NCI-H526 (cell line): ENCODE results near the gene HYOU1.
"Not testable (repeated sequence)": the region's sequence is repeated elsewhere in the genome, so short reads cannot be mapped to it uniquely, and the experiment has no call there.

Experiments used
- DNase-seq, 2 experiments: peaks; one replicate each; lab custom pipeline; 2025; lab: John Stamatoyannopoulos, UW

The HYOU1 gene

DNA sequence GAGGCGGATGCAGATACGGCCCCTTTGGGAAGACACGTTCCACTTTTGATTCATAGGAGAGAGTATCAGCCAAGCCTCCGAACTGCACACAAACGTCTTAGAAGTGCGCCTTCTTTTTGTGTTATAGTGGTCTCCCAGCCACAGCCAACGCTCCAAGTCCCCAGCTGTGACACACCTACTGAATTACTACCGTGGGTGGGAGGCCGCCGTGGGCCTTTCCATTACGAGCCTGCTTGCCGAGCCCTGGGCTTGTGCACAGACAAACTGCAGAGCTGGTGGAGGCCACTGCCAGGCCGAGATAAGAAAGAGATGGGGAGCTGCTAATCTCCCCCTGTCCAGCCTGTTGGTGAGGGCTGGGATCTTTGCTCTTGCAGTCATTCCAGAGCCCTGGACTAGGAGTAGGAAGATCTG is 28.4 kb upstream of the HYOU1 start:
- DNase-seq: peak in 1 of 2 experiments; percentile 81

DNA sequence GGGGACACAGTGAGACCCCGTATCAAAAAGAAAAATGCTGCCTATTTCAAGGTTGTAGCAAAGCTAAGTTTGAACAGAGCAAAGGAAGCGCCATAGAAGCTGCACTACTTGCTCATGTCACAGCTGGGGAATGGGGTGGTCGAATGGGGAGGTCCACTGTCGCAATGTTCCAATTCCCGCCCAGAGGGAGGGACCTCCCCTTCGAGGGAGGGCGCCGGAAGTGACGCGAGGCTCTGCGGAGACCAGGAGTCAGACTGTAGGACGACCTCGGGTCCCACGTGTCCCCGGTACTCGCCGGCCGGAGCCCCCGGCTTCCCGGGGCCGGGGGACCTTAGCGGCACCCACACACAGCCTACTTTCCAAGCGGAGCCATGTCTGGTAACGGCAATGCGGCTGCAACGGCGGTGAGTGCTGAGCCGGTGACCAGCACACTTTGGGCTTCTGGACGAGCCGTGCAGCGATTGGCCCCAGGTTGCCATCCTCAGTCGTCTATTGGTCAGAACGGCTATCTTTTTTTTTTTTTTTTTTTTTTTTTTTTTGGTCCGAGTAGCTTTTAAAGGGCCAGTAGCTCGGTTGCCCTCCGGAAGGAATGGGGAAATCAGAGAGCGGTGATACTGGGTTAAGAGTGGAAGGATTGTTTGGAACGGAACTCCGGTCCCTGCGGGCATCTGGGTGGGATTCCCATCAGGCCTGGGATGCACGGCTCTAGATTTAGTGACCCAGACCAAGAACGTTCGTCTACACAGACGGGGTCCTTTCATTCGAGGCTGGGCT is 27.8 kb upstream of the HYOU1 start, which contains the start of gene HMBS:
Gene HMBS, plus strand, starts transcription at position 219 of the 774 bp plus-strand sequence. Its CDS starts 153 bp downstream, at position 372.
- peak; percentile 98 to 99 for DNase-seq

DNA sequence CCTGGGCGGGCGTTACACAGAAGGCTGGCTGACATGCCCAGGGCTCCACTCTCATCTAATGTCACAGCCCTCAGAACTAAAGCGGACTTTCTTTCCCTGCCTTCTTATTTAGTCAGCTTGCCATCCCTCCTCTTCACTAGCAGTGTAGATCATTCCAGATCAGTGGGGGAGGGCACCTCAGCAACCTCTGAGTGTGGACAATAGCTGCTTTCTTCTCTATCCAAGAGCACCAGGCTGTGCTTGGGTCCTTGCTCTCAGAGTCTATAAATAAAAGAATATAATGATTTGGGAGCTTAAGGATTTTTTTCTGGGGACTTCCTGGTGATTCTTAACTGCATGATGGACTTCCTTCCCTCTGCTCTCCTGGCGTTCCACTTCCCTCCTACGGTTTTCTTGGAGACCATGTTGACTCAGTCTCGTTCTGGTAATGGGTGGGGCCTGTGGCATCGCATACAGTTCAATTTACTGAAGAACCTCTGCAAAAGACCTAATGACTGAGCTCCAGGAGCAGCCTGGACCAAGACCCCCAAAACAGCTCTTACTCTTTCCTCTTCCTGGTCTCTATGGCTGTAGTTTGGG is 24.8 kb upstream of the HYOU1 start:
- no peak for DNase-seq

DNA sequence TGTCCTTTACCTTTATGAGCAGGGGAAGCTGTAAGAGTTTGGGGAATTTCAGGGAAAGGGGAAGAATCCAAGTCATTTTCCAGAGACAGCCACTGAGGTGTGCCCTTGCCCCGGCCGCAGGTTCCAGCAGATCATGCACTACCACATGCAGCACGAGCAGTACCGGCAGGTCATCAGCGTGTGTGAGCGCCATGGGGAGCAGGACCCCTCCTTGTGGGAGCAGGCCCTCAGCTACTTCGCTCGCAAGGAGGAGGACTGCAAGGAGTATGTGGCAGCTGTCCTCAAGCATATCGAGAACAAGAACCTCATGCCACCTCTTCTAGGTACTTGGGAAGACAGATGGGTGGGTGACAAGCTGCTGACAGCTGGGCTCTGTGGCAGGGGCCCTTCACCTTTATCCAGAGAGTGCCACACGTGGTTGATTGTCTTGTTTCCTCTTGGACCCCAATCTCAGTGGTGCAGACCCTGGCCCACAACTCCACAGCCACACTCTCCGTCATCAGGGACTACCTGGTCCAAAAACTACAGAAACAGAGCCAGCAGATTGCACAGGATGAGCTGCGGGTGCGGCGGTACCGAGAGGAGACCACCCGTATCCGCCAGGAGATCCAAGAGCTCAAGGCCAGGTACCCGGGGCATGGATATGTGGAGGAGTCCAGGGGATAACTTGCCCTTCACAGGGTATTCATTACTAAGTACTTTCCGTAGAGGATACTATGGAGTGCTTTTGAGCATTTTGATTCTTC is 21.8 kb upstream of the HYOU1 start:
- no peak for DNase-seq

DNA sequence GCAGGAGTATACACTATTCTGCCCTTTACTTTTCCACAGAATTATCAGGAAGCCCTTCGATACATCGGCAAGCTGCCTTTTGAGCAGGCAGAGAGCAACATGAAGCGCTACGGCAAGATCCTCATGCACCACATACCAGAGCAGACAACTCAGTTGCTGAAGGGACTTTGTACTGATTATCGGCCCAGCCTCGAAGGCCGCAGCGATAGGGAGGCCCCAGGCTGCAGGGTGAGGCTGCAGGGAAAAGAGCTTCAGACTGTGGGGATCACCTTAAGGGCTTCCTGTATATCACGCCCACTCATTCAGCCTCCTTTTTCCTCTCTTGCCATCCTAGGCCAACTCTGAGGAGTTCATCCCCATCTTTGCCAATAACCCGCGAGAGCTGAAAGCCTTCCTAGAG is 20.8 kb upstream of the HYOU1 start:
- no peak for DNase-seq

DNA sequence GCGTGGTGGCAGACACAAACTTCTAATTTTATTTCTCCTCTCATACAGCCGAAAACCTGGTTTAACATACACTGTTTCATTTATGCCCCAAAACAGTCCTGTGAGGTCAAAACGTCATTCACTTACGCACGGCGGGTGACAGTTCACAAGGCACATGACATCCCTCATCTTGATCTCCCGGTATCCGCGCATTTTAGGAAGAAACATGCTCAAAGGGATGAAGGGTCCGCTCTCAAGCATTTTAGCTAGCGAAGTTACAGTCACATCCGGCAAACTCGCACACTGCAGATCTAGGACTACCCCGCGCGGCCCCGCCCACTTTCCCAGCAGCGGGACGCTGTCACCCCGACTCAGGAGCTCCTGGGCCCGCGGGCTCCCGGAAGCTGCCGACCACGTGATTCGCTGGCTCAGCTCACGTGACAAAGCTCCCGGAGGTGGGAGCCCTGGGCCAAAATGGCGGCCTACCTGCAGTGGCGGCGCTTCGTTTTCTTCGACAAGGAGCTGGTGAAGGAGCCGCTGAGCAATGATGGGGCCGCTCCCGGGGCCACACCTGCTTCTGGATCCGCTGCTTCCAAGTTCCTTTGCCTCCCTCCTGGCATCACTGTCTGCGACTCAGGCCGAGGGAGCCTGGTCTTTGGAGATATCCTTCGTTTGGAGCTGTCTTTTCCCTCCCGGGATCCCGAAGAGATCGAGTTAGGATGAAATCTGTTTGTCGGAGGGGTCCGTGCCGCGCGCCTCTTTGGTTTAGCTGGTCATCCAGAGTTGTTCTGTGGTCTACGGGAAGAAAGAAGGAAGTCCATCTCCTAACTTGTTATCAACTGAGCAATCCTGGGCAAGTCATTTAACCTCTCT is 10.6 kb upstream of the HYOU1 start, which contains the start of gene VPS11:
Gene VPS11, plus strand, starts transcription at position 448 of the 852 bp plus-strand sequence. Its CDS starts 6 bp downstream, at position 454.
- DNase-seq: peak; percentile 98 to 100

DNA sequence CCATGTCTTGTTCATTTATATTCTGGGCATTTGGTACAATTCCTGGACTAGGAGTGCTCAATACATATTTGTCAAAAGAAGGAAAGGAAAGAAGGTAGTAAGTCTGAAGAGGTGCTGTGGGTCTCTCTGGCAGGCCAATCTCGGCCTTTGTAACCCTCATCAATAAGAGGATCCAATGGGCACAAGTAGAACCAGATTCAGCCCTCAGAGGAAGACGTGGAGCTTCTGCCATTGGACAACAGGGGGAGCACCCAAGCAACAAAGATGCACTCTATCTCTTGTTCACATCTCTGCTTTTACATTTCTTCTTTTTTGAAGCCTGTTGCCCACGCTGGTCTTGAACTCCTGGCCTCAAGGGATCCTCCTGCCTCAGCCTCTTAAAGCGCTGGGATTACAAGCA is 8.4 kb upstream of the HYOU1 start:
- peak; percentile 34 to 74 for DNase-seq

DNA sequence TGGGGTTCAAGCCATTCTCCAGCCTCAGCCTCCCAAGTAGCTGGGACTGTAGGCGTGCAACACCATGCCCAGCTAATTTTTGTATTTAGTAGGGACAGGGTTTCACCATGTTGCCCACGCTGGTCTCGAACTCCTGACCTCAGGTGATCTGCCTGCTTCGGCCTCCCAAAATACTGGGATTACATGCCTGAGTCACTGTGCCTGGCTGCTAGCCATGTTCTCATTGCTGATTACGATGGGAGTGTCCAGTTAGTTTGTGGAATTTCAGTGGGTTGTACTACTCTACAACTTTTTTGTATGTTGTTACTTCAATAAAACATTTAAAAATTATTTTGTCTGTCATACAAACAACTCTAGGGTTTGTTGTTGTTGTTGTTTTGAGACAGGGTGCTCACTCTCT is 5.8 kb upstream of the HYOU1 start:
- DNase-seq: no peak

DNA sequence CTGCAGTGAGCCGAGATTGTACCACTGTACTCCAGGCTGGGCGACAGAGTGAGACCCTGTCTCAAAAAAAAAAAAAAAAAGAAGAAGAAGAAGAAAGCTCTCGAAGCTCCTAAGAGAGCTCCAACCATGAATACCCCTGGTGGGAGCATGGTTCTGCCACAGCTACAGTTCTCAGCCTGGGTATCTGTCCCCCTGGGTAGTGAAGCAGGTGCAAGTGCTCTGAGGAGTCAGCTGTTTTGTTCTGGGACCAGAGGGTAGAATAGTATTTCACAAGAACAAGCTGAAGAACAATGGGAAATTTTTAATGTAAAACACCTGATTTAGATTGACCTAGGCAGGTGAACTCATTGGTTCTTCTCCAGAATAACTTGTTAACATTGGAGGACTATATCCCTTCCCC is 4.3 kb upstream of the HYOU1 start:
- DNase-seq: no peak

DNA sequence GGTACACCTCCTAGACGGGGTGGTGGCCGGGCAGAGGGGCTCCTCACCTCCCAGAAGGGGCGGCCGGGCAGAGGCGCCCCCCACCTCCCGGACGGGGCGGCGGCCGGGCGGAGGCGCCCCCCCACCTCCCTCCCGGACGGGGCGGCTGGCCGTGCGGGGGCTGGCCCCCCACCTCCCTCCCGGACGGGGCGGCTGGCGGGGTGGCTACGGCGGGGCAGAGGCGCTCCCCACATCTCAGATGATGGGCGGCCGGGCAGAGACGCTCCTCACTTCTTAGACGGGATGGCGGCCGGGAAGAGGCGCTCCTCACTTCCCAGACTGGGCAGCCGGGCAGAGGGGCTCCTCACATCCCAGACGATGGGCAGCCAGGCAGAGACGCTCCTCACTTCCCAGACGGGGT is 2.1 kb upstream of the HYOU1 start:
- not testable (repeated sequence) for DNase-seq

DNA sequence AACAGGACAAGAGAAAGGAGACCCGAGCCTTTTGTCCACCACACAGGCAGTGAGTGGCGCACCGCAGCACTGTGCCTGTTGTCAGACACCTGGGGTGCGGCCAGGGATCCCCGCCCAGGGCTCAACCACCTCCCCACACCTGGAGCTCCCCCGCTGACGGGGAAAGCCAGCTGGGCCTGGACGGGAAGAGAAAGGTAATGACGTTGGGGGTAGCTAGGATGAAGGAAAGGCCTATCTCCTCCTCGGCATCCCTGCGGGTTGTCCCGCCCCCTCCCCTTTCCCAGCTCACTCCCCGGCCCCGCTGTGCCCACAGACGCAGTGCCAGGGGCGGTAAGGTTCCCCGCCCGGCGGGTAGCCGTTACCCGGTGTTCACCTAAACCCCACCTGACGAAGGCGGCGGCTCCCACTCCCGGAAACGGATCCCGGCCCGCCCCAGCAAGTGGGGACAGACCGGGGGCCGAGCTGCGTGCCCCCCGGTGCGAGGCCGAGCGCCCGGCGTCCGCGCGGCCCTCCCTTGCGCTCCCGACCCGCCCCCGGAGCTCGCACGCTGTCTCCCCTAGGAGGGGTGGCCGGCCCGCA is 495 bp downstream of the HYOU1 start:
- peak; percentile 55 to 84 for DNase-seq

DNA sequence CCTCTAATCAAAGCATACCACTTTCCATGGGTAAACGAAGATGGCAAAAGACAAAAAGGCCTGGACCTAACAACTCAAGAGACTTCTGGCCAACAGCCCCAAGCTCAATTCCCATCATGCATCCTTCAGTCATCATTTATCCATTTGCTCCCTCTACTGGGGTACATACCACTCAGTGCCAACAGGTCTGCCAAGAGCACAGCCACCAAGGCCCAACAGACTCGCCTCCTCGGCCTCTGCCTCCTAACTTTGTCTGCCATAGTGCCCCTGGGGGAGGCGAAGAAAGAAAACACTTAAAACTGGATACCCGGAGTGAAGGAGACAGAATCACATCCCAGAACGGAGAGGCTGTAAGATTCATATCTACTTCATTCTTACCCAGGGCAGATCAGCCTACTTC is 1.1 kb downstream of the HYOU1 start:
- peak; percentile 10 to 61 for DNase-seq

DNA sequence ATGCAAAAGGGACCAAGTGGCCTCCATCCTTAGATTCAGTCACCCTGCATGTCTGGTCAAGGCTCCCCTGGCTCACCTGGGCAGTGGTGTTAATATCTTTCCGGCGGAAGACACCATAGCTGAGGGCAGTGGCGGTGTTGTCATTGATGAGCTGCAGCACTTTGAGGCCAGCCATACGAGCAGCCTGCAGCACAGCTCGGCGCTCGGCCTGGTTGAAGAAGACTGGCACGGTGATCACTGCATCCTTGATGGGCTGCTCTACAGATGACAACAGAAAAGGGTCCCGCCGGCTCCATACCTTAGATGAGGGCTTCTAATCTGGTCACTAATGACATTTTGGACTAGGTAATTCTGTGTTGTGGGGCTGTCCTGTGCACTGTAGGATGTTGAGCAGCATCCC is 2.6 kb downstream of the HYOU1 start:
- DNase-seq: no peak

DNA sequence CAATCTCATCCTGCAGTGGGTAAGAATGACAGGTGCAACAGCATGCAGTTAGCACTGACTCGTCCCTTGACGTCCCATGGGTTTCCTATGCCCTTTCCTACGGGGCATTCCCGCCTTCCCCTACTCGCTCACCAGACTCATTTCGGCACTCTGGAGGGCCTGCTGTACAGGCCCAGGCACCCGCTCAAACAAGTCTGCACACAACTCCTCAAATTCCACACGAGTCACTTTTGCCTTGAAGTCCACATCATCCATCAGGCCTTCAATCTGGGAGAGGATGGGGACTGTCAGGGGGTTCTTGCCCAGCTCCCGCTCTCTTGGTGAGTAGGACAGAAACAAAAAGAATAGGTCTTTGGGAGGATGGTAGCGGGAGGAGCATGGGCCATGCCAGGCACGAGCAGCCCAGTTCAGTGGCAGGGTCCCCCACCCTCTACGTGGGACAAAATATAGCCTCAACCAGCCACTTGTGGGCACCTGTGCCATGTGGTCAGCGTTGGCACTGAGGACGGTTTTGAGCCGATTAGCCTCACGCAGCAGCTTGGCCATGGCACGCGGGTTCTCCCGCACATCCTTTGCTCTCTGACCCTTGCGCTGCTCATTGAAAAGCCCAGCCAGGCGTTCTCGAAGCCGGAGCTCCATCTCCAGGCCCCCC is 4.7 kb downstream of the HYOU1 start:
- no peak for DNase-seq

DNA sequence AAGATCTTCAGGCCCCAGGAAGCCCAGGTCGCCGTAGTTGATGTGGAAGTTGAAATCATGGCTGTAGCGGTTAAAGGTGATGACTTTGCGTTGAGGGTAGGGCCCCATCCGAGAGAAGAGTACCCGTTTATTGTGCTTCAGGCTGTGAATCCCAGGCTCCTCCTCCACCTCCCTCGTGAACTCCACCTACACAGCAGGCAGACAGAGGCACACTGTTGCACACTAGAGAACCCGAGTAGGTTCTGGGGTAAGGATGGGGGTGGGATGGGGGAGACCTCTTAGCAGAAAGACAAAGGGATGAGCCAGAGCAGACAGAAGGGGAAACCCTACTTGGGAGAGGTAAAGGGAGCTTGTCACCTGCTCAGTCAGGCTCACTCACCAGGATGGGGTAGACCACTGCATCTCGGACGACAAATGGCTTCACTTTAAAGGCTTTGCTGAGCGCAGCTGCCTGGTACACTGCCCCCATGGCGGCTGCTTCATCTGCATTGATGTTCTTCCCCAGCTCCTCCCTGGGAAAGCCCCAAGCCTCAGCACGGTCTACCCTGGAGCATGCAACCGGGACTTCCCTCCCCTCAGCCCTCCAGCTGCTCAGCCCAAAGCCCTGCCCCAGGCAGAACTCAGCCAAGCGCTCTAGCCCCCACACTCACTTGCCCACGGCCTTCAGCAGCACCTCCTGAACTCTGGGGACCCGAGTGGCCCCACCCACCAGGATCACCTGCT is 5.4 kb downstream of the HYOU1 start:
- no peak for DNase-seq

DNA sequence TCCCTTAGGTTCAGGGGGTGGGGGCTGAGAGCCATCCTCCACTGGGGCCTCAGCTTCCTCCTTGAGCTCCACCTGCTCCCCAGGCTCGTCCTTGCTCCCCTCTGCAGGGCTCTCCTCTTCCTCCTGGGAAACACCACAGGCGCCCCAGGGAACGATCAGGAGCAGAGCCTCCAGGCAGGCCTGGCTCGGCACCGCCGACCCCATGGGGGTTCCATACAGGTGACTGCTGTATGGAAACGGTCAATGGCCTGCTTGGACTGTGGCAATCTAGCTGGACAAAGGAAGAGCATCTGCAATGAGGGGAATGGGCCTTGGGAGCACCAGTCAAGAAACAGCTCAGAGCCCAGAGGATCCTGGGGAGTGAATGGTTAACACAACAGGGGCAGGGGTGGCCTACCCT is 7.9 kb downstream of the HYOU1 start:
- DNase-seq: no peak

DNA sequence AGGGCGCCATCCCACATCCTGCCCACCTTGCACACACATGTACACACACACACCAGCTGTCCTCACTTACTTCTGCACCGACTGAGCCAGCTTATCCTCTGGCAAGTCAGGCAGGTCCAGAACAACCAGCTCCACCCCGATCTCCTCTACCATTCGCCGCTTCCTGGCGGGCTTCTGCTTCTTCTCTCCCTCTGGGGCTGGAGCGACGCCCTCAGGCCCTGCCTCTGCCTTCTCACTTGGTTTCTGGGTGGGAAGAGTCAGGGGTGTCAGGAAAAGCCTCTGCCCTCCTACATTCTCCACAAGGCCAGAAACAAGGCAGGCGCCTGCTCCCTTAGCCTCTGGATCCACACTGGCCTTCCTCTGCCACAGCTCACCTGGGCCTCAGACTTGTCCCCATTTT is 8.4 kb downstream of the HYOU1 start:
- DNase-seq: no peak

DNA sequence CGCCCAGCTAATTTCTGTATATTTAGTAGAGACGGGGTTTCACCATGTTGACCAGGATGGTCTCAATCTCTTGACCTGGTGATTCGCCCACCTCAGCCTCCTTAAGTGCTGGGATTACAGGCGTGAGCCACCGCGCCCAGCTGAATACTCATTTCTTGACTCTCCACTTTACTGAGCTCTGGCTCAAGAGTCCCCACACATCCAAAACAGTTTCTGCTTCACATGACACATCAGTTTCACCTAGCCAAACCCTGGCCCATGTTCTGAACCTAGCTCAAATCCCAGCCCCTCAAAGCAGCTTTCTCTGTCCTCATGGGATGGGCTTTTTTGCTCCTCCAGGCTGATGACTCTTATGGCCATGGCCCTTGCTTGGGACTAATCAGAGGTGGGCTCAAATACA is 9.8 kb downstream of the HYOU1 start:
- DNase-seq: no peak

DNA sequence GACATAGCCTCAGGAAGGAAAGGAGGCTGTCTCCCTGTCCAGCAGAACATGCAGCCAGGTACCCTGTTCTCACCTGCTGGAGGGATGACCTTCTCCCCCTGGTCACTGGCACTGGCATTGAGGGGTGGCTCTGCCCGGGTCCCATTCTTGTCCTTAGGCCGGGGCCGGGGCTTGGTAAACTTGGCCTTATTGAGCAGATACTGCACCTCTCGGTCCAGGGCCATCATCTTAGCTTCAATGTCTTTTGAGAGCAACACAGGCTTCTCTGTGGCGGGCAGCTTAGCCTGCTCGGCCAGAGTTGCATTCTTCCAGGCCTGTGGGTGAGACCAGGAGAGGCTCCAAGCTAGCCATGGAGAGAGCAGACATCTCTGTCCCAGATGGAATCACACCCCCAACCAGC is 10.5 kb downstream of the HYOU1 start:
- DNase-seq: no peak

DNA sequence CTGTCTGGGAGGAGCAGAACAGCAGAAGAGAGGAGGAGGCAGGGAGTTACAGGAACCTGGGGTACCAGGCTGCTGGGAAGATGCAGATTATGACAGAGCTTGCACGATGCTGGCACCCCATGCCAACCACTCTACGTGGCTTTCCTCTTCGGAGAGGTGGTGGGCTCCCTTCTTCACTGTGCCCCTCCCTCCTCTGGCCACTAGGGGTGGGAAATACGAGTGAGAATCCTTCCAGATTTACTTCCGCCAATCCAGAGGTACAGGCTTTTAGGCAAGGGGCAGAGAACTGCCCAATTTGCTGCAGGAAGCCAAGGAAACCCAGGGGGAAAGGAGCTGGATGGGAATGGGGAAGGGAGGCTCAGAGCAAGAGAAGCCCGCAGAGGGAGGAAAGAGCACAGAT is 12.3 kb downstream of the HYOU1 start:
- DNase-seq: peak in 1 of 2 experiments; percentile 20
